ENCODE results near the gene SLC7A6OS. TPM values are rescaled to one million over a fixed set of nuclear protein-coding genes. Genes with fewer than 3 reads are reported as not detected.

Gene SLC7A6OS
- polyA plus RNA-seq, 3 donors = 9.3 to 10.5 (median 9.7) TPM

GRCh38 chr16:68309799-68310198 is 947 bp downstream of the SLC7A6OS start:
- peak overlapping the region; percentile 88 to 97 (median 95) for H3K4me3 ChIP-seq (replicated peaks in 1 of 3; ENCODE audit: low read depth in 2 of 3, low read length in 3 of 3)
- no peaks in the 10 kb centered on the region for H3K9me3 ChIP-seq (replicated peaks in 1 of 2; ENCODE audit: control insufficient read depth in 1 of 2, insufficient read depth in 1 of 2, low read length in 2 of 2)
- Mint-ChIP-seq H3K9me3 (no peaks in the 10 kb centered on the region), H3K36me3 (peaks cover 31 to 54% of the 10 kb centered on the region in 2 donors), H3K4me1 (peaks cover 19% of the 10 kb centered on the region), H3K4me3 (peak overlapping the region; percentile 92 to 95), H3K27me3 (ENCODE audit: low read depth in 3 of 3) (no peaks in the 10 kb centered on the region), H3K27ac (peak overlapping the region; percentile 91 to 96 (median 95))
- peak overlapping the region; percentile 85 for H3K9ac ChIP-seq (ENCODE audit: insufficient read depth, low read length, poor library complexity, severe bottlenecking)
- TF ChIP-seq CTCF (IDR thresholded peaks at IDR 0.05) = no peak
- DNase-seq = no peak
- H2AFZ ChIP-seq (ENCODE audit: insufficient read depth, low read depth, low read length, poor library complexity, severe bottlenecking) = peak overlapping the region; percentile 94
- peak overlapping the region; percentile 93 to 94 for H3K27ac ChIP-seq (ENCODE audit: low read depth in 1 of 2, low read length in 2 of 2)
- peaks cover 46% of the 10 kb centered on the region for H4K20me1 ChIP-seq (ENCODE audit: insufficient read depth, low read length)
- no peaks in the 10 kb centered on the region for H3K27me3 ChIP-seq (ENCODE audit: control insufficient read depth in 2 of 2, insufficient read depth in 2 of 2, low read length in 2 of 2)
- peaks cover 23 to 26% of the 10 kb centered on the region in 2 donors for H3K4me1 ChIP-seq (ENCODE audit: control insufficient read depth in 1 of 2, insufficient read depth in 2 of 2, low read length in 2 of 2)
- H3K79me2 ChIP-seq (ENCODE audit: insufficient read depth, low read length) = peaks cover 83% of the 10 kb centered on the region
- H3K36me3 ChIP-seq (replicated peaks in 1 of 2; ENCODE audit: control insufficient read depth in 1 of 2, insufficient read depth in 2 of 2, low read length in 2 of 2) = peaks cover 31 to 52% of the 10 kb centered on the region in 2 donors
- intact Hi-C loops (cut with micrococcal nuclease) = loop anchor here (5.0 kb wide), 2 partner anchors 47 to 62 kb away; partner anchors contain the start of genes PLA2G15 (in 2 of the 2) and SLC7A6 (in 2 of the 2)
- H3K4me2 ChIP-seq (replicated peaks; ENCODE audit: extremely low read depth, low read length, poor library complexity, severe bottlenecking) = peak overlapping the region; percentile 87
- WGBS (ENCODE audit: insufficient coverage) = 41% methylated on average over 6 of the region's 6 CpGs

GRCh38 chr16:68306633-68307032 is 4.1 kb downstream of the SLC7A6OS start:
- Mint-ChIP-seq H3K4me3 (no peak overlapping the region), H3K27ac (peak overlapping the region in 1 of 7 donors; percentile 59), H3K27me3 (ENCODE audit: low read depth in 3 of 3) (no peaks in the 10 kb centered on the region), H3K36me3 (peaks cover 47 to 71% of the 10 kb centered on the region in 2 donors), H3K4me1 (peaks cover 18% of the 10 kb centered on the region), H3K9me3 (no peaks in the 10 kb centered on the region)
- peaks cover 56 to 76% of the 10 kb centered on the region in 2 donors for H3K36me3 ChIP-seq (replicated peaks in 1 of 2; ENCODE audit: control insufficient read depth in 1 of 2, insufficient read depth in 2 of 2, low read length in 2 of 2)
- H3K9ac ChIP-seq (ENCODE audit: insufficient read depth, low read length, poor library complexity, severe bottlenecking) = no peak overlapping the region
- H3K4me3 ChIP-seq (replicated peaks in 1 of 3; ENCODE audit: low read depth in 2 of 3, low read length in 3 of 3) = no peak overlapping the region
- no peak for DNase-seq
- peaks cover 74% of the 10 kb centered on the region for H4K20me1 ChIP-seq (ENCODE audit: insufficient read depth, low read length)
- intact Hi-C loops (cut with micrococcal nuclease) = no loop called here
- H3K27ac ChIP-seq (ENCODE audit: low read depth in 1 of 2, low read length in 2 of 2) = no peak overlapping the region
- no peak for TF ChIP-seq CTCF (IDR thresholded peaks at IDR 0.05)
- H3K27me3 ChIP-seq (ENCODE audit: control insufficient read depth in 2 of 2, insufficient read depth in 2 of 2, low read length in 2 of 2) = no peaks in the 10 kb centered on the region
- WGBS (ENCODE audit: insufficient coverage) = 100% methylated on average over 1 of the region's 3 CpGs
- H3K79me2 ChIP-seq (ENCODE audit: insufficient read depth, low read length) = peaks cover 68% of the 10 kb centered on the region
- H3K9me3 ChIP-seq (replicated peaks in 1 of 2; ENCODE audit: control insufficient read depth in 1 of 2, insufficient read depth in 1 of 2, low read length in 2 of 2) = no peaks in the 10 kb centered on the region
- no peak overlapping the region for H2AFZ ChIP-seq (ENCODE audit: insufficient read depth, low read depth, low read length, poor library complexity, severe bottlenecking)
- peaks cover 19 to 23% of the 10 kb centered on the region in 2 donors for H3K4me1 ChIP-seq (ENCODE audit: control insufficient read depth in 1 of 2, insufficient read depth in 2 of 2, low read length in 2 of 2)
- H3K4me2 ChIP-seq (replicated peaks; ENCODE audit: extremely low read depth, low read length, poor library complexity, severe bottlenecking) = no peak overlapping the region
